ENCODE results near the gene FBXO10.
A peak's percentile ranks its signal among the peaks of the same experiment; 100 is the strongest.

The FBXO10 gene, protein sequence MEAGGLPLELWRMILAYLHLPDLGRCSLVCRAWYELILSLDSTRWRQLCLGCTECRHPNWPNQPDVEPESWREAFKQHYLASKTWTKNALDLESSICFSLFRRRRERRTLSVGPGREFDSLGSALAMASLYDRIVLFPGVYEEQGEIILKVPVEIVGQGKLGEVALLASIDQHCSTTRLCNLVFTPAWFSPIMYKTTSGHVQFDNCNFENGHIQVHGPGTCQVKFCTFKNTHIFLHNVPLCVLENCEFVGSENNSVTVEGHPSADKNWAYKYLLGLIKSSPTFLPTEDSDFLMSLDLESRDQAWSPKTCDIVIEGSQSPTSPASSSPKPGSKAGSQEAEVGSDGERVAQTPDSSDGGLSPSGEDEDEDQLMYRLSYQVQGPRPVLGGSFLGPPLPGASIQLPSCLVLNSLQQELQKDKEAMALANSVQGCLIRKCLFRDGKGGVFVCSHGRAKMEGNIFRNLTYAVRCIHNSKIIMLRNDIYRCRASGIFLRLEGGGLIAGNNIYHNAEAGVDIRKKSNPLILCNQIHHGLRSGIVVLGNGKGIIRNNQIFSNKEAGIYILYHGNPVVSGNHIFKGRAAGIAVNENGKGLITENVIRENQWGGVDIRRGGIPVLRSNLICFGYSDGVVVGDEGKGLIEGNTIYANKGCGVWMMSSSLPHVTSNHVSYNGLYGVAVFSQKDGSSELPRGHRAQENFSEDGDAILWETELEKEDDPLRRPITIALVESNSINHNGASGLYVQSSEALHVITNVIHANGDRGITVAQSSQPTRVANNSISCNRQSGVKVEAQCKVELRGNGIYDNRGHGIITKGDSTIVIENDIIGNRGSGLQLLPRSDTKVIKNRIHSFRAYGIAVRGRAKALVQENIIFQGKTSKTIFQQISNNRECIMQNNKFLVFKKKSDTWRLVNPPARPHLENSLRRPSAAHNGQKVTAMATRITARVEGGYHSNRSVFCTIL

DNA sequence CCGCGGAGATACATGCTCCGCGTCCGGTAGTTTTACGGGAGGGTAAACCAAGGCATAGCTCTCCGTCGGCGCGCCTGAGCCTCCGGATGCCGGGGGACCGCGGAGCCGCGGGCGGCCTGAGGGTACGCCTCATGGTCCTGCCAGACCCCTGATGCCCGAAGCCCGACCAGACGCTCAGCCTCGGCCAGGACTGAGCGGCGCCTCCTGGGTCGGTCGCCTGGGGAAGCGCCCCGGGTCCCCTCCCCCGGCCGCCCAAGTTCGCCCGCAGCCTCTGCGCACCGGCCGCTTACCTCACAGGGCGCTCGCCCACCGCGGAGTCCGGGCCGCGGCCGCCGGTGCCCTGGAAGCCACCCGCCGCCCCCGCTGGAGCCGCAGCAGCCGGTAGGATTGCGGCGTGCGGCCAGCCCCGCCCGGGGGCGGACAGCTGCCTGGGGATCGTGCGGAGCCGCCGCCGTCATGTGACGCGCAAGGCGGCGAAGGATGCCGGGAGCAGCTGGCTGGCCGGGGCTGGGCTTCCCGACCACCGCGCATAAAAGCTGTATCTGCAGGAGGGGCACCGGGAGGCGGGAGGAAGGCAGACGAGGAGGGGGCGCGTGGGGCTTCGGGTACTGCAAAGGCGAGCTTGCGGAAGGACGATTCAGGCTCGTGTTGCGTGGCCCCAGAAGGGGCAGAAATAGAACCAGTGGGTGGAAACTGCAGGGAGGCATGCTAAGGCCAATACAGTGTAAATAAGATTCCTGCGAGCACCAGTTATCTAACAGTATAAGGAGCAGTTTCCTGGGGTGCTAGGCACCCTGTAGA, at the start of gene FBXO10:
Gene FBXO10, minus strand, starts transcription at position 460 of the 801 bp plus-strand sequence. CDS start 34,612 bp downstream, outside the sequence.
- Histone ChIP-seq H3F3A (ENCODE audit: insufficient read depth, low read length) (peaks cover 20% of the 10 kb centered on the region), H3K4me1 (ENCODE audit: low read length) (peaks cover 8% of the 10 kb centered on the region; the same call in 1 of the 2 replicates), H2AFZ (ENCODE audit: low read length) (peak within 1 kb of the TSS; percentile 70), H3K4me2 (ENCODE audit: low read depth, low read length) (peak within 1 kb of the TSS; percentile 90), H3K27me3 (replicated peaks; ENCODE audit: insufficient read depth, low read length) (no peaks in the 10 kb centered on the region), H3K9ac (ENCODE audit: low read length) (peak within 1 kb of the TSS; percentile 80), H3K79me2 (ENCODE audit: low read length) (peaks cover 39% of the 10 kb centered on the region), H3K27ac (ENCODE audit: low read length) (peak within 1 kb of the TSS; percentile 56; the same call in 1 of the 2 replicates), H3K36me3 (replicated peaks; ENCODE audit: insufficient read depth, low read length) (no peaks in the 10 kb centered on the region), H4K20me1 (ENCODE audit: insufficient read depth, low read length) (no peaks in the 10 kb centered on the region), H3K9me2 (replicated peaks; ENCODE audit: insufficient read depth, low read length) (no peaks in the 10 kb centered on the region), H3K9me3 (replicated peaks; ENCODE audit: insufficient read depth, low read length) (no peaks in the 10 kb centered on the region), H3K4me3 (ENCODE audit: low read length) (peak within 1 kb of the TSS; percentile 93)
- peak; percentile 63 for DNase-seq
- TF ChIP-seq, protein P1, sequence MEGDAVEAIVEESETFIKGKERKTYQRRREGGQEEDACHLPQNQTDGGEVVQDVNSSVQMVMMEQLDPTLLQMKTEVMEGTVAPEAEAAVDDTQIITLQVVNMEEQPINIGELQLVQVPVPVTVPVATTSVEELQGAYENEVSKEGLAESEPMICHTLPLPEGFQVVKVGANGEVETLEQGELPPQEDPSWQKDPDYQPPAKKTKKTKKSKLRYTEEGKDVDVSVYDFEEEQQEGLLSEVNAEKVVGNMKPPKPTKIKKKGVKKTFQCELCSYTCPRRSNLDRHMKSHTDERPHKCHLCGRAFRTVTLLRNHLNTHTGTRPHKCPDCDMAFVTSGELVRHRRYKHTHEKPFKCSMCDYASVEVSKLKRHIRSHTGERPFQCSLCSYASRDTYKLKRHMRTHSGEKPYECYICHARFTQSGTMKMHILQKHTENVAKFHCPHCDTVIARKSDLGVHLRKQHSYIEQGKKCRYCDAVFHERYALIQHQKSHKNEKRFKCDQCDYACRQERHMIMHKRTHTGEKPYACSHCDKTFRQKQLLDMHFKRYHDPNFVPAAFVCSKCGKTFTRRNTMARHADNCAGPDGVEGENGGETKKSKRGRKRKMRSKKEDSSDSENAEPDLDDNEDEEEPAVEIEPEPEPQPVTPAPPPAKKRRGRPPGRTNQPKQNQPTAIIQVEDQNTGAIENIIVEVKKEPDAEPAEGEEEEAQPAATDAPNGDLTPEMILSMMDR (IDR thresholded peaks at IDR 0.05; ENCODE audit: low read length): no peak
- TF ChIP-seq EZH2phosphoT487 (IDR thresholded peaks at IDR 0.05; ENCODE audit: low read length) (no peak), EZH2 (optimal IDR thresholded peaks at IDR 0.05; ENCODE audit: low read depth, low read length) (no peak)

DNA sequence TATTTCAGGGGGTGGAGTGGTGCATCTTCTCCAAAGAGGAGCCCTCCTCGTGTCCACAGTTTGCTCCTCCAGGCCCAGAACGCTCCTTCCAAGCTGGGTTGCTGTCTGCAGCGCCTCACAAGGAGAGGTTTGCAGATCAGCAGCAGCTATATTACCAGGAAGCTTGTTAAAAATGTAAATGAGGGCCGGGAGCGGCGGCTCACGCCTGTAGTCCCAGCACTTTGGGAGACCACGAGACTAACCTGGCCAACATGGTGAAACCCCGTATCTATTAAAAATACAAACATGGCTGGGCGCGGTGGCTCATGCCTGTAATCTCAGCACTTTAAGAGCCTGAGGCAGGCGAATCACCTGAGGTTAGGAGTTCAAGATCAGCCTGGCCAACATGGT, 49.6 kb upstream of the FBXO10 start:
- Histone ChIP-seq H3K79me2 (ENCODE audit: low read length) (no peaks in the 10 kb centered on the region), H3K9me3 (replicated peaks; ENCODE audit: insufficient read depth, low read length) (no peaks in the 10 kb centered on the region), H3F3A (ENCODE audit: insufficient read depth, low read length) (no peaks in the 10 kb centered on the region), H4K20me1 (ENCODE audit: insufficient read depth, low read length) (no peaks in the 10 kb centered on the region), H3K4me3 (ENCODE audit: low read length) (no peak overlapping the region), H3K36me3 (replicated peaks; ENCODE audit: insufficient read depth, low read length) (no peaks in the 10 kb centered on the region), H3K4me1 (ENCODE audit: low read length) (no peaks in the 10 kb centered on the region), H3K27me3 (replicated peaks; ENCODE audit: insufficient read depth, low read length) (no peaks in the 10 kb centered on the region), H3K4me2 (ENCODE audit: low read depth, low read length) (no peak overlapping the region), H3K27ac (ENCODE audit: low read length) (no peak overlapping the region), H3K9ac (ENCODE audit: low read length) (no peak overlapping the region), H2AFZ (ENCODE audit: low read length) (no peak overlapping the region), H3K9me2 (replicated peaks; ENCODE audit: insufficient read depth, low read length) (no peaks in the 10 kb centered on the region)
- no peak for DNase-seq
- TF ChIP-seq EZH2 (optimal IDR thresholded peaks at IDR 0.05; ENCODE audit: low read depth, low read length) (no peak), EZH2phosphoT487 (IDR thresholded peaks at IDR 0.05; ENCODE audit: low read length) (no peak)
- TF ChIP-seq, protein P1 (IDR thresholded peaks at IDR 0.05; ENCODE audit: low read length): no peak

DNA sequence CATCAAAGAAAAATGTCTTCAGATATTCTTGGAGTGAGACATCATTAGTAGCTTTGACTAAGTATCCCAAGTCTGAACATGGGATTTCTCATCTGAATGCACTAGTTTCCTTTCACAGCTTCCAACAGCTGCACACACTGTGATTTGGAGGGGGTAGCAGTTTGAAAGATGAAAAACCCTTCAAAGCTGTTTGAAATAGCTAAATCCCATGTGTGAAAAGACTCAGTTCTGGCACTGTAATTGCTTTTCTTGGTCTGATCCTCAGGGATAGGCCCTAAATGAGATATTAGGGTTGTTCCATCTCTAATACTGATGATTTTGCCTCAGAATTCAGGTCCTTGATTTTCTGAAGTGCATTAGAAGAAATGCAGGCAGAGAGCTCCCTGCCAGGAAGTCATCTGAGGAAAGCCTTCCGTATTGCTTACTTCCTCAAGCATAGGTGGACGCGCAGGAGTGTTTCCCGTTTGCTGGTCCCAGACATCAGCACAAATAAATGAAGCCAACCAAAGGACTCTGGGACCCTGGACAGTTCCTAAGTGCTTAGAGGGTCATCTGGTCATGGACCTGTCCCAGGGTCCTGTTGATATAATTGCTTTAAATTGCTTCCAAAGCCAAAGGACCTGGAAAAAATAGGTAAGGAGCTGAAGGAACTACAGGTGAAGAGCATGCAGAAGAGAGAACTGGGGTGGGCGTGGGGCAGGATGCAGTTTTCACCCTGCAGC, 49.0 kb upstream of the FBXO10 start:
- no peak overlapping the region for H3K27ac ChIP-seq (ENCODE audit: low read length)
- H3K9me3 ChIP-seq (replicated peaks; ENCODE audit: insufficient read depth, low read length): no peaks in the 10 kb centered on the region
- H3K9me2 ChIP-seq (replicated peaks; ENCODE audit: insufficient read depth, low read length): no peaks in the 10 kb centered on the region
- H3K4me2 ChIP-seq (ENCODE audit: low read depth, low read length): no peak overlapping the region
- no peaks in the 10 kb centered on the region for H3F3A ChIP-seq (ENCODE audit: insufficient read depth, low read length)
- no peaks in the 10 kb centered on the region for H3K27me3 ChIP-seq (replicated peaks; ENCODE audit: insufficient read depth, low read length)
- H4K20me1 ChIP-seq (ENCODE audit: insufficient read depth, low read length): no peaks in the 10 kb centered on the region
- H3K36me3 ChIP-seq (replicated peaks; ENCODE audit: insufficient read depth, low read length): no peaks in the 10 kb centered on the region
- no peaks in the 10 kb centered on the region for H3K79me2 ChIP-seq (ENCODE audit: low read length)
- no peak overlapping the region for H3K4me3 ChIP-seq (ENCODE audit: low read length)
- TF ChIP-seq, protein P1 (IDR thresholded peaks at IDR 0.05; ENCODE audit: low read length): no peak
- TF ChIP-seq EZH2phosphoT487 (IDR thresholded peaks at IDR 0.05; ENCODE audit: low read length) (no peak), EZH2 (optimal IDR thresholded peaks at IDR 0.05; ENCODE audit: low read depth, low read length) (no peak)
- no peaks in the 10 kb centered on the region for H3K4me1 ChIP-seq (ENCODE audit: low read length)
- no peak overlapping the region for H3K9ac ChIP-seq (ENCODE audit: low read length)
- H2AFZ ChIP-seq (ENCODE audit: low read length): no peak overlapping the region
- no peak for DNase-seq
